Measurements from ENCODE around the gene USP43. TPM values are rescaled to one million over a fixed set of nuclear protein-coding genes. Genes with fewer than 3 reads are reported as not detected.

The USP43 gene
- polyA plus RNA-seq, 2 of the 4 experiments (the other 2 are of a cell fraction): 3.4 to 4.0 TPM

DNA sequence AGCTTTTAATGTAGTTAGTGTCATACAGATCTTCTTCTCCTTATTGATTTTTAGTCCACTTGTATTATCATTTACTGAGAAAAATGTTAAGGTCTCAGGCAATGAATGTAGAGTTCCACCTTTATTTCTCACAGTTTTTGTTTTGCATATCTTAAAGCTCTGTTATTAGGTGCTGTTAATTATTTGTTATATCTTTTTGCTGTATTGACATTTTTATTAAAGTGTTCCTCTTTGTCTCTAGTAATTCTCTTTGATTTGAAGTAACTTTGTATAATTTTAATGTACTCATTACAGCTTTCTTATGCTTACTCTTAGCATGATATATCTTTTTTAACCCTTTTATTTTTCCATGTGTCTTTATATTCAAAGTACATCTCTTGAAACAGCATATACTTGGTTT lies 22.4 kb upstream of the USP43 start:
- CTCF ChIA-PET: interaction anchor here (0.8 kb wide), 1 partner anchor 9 kb away, joined by 3 read pairs; no protein-coding TSS in a partner anchor
- ATAC-seq (no peak), DNase-seq (ENCODE audit: low read depth in 1 of 2, low spot score in 1 of 2) (no peak), FAIRE-seq (no peak)
- Histone ChIP-seq H3K9me3 (peaks cover 36% of the 10 kb centered on the region), H3K27ac (no peak overlapping the region), H3K4me2 (no peak overlapping the region), H3K4me1 (no peaks in the 10 kb centered on the region), H3K4me3 (no peak overlapping the region)
- TF ChIP-seq HOXB13 (CRISPR knock-in tag; IDR thresholded peaks at IDR 0.05; ENCODE audit: low read depth) (no peak), MAFK (IDR thresholded peaks at IDR 0.05; ENCODE audit: partially characterized antibody) (peak; percentile 87)
- POLR2A ChIA-PET: no interaction called here

- TF ChIP-seq HOXB5 (CRISPR knock-in tag; IDR thresholded peaks at IDR 0.05) (no peak), JUN (IDR thresholded peaks at IDR 0.05) (no peak), EP300 (IDR thresholded peaks at IDR 0.05) (no peak), RAD21 (conservative IDR thresholded peaks at IDR 0.05 in 1 of 2, IDR thresholded peaks at IDR 0.05 in 1 of 2) (peak; percentile 15 to 38; a peak in 1 of 5 replicates), HEYL (CRISPR knock-in tag; IDR thresholded peaks at IDR 0.05) (no peak)
- DNase-seq (ENCODE audit: low read depth in 1 of 2, low spot score in 1 of 2) (peak in 1 of 2 experiments; percentile 61), FAIRE-seq (no peak), ATAC-seq (peak; percentile 67 to 70)
- H3K4me1 ChIP-seq: no peaks in the 10 kb centered on the region
- ChIA-PET CTCF (interaction anchor here (0.6 to 1.3 kb wide), 4 partner anchors 14 to 299 kb away, joined by 3 to 8 read pairs (median 3); no protein-coding TSS in a partner anchor), POLR2A (interaction anchor here (0.7 kb wide), 1 partner anchor 17 kb away, joined by 3 read pairs; the partner anchor contains the start of gene USP43)
- H3K27ac ChIP-seq: no peak overlapping the region
- H3K4me3 ChIP-seq: no peak overlapping the region
- H3K9me3 ChIP-seq: peaks cover 22% of the 10 kb centered on the region
- H3K4me2 ChIP-seq: peak overlapping the region; percentile 33; the same call in 2 of the 3 replicates
- 45% methylated on average over 10 of the region's 10 CpGs for WGBS (ENCODE audit: missing lambda C conversion rate)
These were observed 16.8 kb upstream of the USP43 start for GRCh38 chr17:9628509-9628908.

DNA sequence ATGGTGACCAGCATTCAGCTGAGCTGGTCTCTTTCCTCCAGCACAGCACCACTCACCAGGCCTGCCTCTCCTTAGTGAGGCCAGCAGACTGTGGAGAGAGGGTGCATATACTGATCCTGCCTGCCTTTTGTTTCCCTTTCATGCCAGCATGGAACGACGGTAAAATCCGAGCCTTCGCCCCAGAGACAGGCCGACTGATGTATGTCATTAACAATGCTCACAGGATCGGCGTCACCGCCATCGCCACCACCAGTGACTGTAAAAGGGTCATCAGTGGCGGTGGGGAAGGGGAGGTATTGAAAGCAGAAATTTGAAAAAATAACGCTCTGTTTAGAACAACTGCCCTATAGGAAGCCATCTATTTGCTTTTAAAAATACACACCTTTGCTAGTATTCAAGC lies 12.6 kb upstream of the USP43 start:
- ATAC-seq (no peak), DNase-seq (ENCODE audit: low read depth in 1 of 2, low spot score in 1 of 2) (no peak), FAIRE-seq (no peak)
- no peaks in the 10 kb centered on the region for H3K9me3 ChIP-seq
- 89% methylated on average over 11 of the region's 11 CpGs for WGBS (ENCODE audit: missing lambda C conversion rate)
- CTCF ChIA-PET: no interaction called here
- H3K4me2 ChIP-seq: no peak overlapping the region
- POLR2A ChIA-PET: no interaction called here
- H3K4me1 ChIP-seq: no peaks in the 10 kb centered on the region
- H3K27ac ChIP-seq: no peak overlapping the region
- TF ChIP-seq BHLHE40 (IDR thresholded peaks at IDR 0.05; ENCODE audit: low read depth, low read length) (no peak), HDAC2 (IDR thresholded peaks at IDR 0.05) (no peak), FOSB (CRISPR knock-in tag; IDR thresholded peaks at IDR 0.05) (no peak), POLR2A (IDR thresholded peaks at IDR 0.05; ENCODE audit: low read length) (no peak), NFE2L2 (conservative IDR thresholded peaks at IDR 0.05; ENCODE audit: low read length) (no peak), SMC3 (IDR thresholded peaks at IDR 0.05) (no peak)
- TF ChIP-seq, protein P1, sequence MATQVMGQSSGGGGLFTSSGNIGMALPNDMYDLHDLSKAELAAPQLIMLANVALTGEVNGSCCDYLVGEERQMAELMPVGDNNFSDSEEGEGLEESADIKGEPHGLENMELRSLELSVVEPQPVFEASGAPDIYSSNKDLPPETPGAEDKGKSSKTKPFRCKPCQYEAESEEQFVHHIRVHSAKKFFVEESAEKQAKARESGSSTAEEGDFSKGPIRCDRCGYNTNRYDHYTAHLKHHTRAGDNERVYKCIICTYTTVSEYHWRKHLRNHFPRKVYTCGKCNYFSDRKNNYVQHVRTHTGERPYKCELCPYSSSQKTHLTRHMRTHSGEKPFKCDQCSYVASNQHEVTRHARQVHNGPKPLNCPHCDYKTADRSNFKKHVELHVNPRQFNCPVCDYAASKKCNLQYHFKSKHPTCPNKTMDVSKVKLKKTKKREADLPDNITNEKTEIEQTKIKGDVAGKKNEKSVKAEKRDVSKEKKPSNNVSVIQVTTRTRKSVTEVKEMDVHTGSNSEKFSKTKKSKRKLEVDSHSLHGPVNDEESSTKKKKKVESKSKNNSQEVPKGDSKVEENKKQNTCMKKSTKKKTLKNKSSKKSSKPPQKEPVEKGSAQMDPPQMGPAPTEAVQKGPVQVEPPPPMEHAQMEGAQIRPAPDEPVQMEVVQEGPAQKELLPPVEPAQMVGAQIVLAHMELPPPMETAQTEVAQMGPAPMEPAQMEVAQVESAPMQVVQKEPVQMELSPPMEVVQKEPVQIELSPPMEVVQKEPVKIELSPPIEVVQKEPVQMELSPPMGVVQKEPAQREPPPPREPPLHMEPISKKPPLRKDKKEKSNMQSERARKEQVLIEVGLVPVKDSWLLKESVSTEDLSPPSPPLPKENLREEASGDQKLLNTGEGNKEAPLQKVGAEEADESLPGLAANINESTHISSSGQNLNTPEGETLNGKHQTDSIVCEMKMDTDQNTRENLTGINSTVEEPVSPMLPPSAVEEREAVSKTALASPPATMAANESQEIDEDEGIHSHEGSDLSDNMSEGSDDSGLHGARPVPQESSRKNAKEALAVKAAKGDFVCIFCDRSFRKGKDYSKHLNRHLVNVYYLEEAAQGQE (IDR thresholded peaks at IDR 0.05): no peak
- H3K4me3 ChIP-seq: no peak overlapping the region

GRCh38 chr17:9635340-9635739 lies 10.0 kb upstream of the USP43 start:
- H3K27ac ChIP-seq: no peak overlapping the region
- ATAC-seq (no peak), FAIRE-seq (no peak), DNase-seq (ENCODE audit: low read depth in 1 of 2, low spot score in 1 of 2) (no peak)
- ChIA-PET CTCF (interaction anchor here (0.7 to 1.1 kb wide), 3 partner anchors 11 to 1624 kb away, joined by 3 read pairs; no protein-coding TSS in a partner anchor), POLR2A (no interaction called here)
- WGBS (ENCODE audit: missing lambda C conversion rate): 76% methylated on average over 6 of the region's 6 CpGs
- H3K4me1 ChIP-seq: no peaks in the 10 kb centered on the region
- no peaks in the 10 kb centered on the region for H3K9me3 ChIP-seq
- no peak overlapping the region for H3K4me3 ChIP-seq
- no peak overlapping the region for H3K4me2 ChIP-seq
- no peak for TF ChIP-seq RCOR1 (IDR thresholded peaks at IDR 0.05; ENCODE audit: low read depth, low read length)
- TF ChIP-seq, protein P1 (IDR thresholded peaks at IDR 0.05): no peak
- no peak for TF ChIP-seq PHF8 (IDR thresholded peaks at IDR 0.05; ENCODE audit: borderline replicate concordance, low read depth)
- no peak for TF ChIP-seq HEYL (CRISPR knock-in tag; IDR thresholded peaks at IDR 0.05)
- no peak for TF ChIP-seq KDM5A (IDR thresholded peaks at IDR 0.05)
- no peak for TF ChIP-seq HOXA7 (CRISPR knock-in tag; IDR thresholded peaks at IDR 0.05)
- no peak for TF ChIP-seq BHLHE40 (IDR thresholded peaks at IDR 0.05; ENCODE audit: low read depth, low read length)
- TF ChIP-seq NPAS2 (CRISPR knock-in tag; IDR thresholded peaks at IDR 0.05; ENCODE audit: borderline replicate concordance): no peak
- TF ChIP-seq BCL3 (IDR thresholded peaks at IDR 0.05): no peak
- no peak for TF ChIP-seq ZFP36 (IDR thresholded peaks at IDR 0.05; ENCODE audit: borderline replicate concordance, partially characterized antibody)
- TF ChIP-seq CHD4 (IDR thresholded peaks at IDR 0.05; ENCODE audit: borderline replicate concordance): no peak
- TF ChIP-seq CBX2 (IDR thresholded peaks at IDR 0.05; ENCODE audit: borderline replicate concordance, low read depth): no peak
- no peak for TF ChIP-seq ZNF302 (CRISPR knock-in tag; IDR thresholded peaks at IDR 0.05)

All from A549 (cell line).